Stimulated activated CD8-positive, alpha-beta memory T cell treated with anti-CD3 and anti-CD28 coated beads, Interleukin-15, amount 100 ng/mL, for 24 hours (primary cell): Measurements from ENCODE around the gene OPCML.

Experiments used
- DNase-seq: peaks from one replicate; pipeline ENCODE4 v3.0.0-alpha.2; 2020; ENCODE audit warnings: low read depth

Gene OPCML

GRCh38 chr11:133232665-133233064, 299.6 kb downstream of the OPCML start:
- no peak for DNase-seq

GRCh38 chr11:133230431-133230830, 301.9 kb downstream of the OPCML start:
- no peak for DNase-seq

GRCh38 chr11:133228471-133229329, 303.6 kb downstream of the OPCML start:
- DNase-seq = no peak

GRCh38 chr11:133227632-133228111, 304.6 kb downstream of the OPCML start:
- no peak for DNase-seq

DNA sequence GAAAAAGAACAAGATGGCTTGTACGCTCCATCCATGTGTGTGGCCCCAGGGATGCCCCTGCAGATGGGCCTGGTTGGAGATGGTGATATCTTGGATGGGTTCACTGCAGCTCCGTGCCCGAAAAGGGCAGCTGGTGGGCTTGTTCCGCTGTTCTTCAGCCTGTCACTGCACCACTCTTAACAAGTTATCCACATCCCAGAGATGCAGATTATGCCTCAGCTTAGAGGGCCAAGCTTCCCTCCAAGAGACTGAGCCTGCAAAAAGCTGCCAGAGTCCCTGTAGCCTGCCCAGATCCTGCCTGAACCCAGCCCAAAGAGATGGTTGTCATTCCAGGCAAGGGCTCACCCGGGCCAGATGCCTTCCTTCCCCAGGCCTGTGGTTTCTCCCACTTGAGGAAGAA, 308.0 kb downstream of the OPCML start:
- no peak for DNase-seq

DNA sequence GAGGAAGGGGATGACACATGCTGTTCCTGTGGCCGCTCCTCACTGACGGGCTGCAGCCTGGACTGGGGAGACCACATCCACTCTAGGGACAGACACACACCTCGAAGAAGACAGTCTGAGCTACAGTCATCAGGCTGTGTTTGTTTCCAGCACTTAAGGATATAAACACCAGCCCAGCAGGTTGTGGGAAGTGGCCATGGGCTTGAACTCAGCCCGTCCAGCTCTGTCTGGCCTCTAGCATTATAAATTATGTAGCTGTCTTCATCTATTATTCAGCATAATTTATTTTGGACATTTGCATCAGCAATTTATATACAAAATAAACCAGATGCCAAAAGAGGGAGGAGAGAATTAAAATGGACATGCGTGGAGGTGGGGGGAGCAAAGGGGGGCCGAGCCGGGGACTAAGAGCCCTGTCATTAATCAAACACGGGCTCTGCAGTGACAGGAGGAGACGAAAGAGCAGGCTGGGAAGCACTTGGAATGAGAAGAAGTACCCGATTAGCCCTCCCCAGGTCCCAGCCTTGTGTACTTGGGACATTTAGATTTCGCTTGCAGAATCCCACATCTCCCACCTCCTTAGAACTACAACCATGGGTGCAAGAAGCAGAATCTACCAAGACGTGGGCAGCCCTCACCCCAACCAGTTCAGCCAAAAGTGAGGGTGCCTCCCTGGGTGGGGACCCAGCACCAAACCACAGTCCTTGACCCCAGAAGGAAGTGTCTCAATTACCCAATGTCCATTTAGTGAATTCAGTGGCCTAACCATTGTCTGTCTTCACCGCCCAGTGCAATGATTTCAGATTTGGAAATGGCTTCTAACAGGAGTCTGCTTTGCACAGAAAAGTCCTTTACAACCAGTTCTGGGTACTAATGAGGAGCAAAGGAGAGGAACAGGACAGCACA, 309.6 kb downstream of the OPCML start:
- DNase-seq = no peak

GRCh38 chr11:133219543-133219942, 312.8 kb downstream of the OPCML start:
- DNase-seq = no peak

- no peak for DNase-seq
Observed at GRCh38 chr11:133216813-133217212, 315.5 kb downstream of the OPCML start.

DNA sequence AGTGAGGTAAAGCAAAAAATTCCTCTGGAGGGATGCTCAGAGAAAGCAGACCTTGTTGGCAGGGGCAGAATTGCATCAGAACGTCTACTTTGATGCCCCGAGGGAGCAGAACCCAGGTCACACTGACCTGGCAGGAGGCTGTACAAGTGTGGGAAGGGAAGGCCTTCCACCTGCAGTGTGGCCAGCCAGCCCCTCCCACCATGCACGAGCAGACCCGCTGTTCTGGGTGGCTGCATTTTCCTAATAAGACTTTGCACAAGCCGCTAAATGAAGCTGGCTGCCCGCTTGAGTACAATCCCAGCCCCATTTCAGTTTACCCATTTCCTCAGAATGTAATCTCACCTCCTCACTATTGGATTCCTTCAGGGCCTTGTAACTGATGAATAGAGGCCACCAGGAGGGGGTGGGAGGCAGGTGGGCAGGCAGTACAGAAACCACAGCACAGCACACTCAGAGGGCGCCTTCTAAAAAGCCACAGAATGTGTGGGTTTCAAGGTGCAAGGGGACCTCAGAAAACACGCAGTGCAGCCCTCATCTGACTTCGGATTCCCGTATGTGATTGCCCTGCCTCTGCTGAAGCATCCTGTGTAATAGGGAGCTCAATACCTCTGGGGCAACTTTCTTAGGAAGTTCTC, 316.6 kb downstream of the OPCML start:
- DNase-seq = no peak

DNA sequence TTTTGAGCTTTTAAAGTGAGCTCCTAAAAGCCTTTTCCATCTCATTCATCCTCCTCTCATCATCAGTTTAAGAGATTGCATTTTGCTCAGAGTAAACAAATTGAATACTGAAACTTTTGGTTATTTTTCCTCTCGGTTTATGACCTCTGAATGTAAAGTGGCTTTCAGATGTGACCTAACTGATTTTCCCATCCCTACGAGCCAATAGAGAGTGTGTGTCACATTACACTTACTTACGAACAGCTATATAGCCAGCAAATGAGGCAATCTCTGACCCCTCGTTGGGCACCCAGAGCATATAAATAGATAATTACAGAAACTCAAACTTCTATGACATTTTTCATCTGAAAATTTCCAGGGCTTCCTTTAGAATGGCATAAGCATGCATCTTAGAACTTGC, 317.7 kb downstream of the OPCML start:
- DNase-seq = no peak

- DNase-seq = no peak
Observed at GRCh38 chr11:133212201-133212600, 320.1 kb downstream of the OPCML start.

DNA sequence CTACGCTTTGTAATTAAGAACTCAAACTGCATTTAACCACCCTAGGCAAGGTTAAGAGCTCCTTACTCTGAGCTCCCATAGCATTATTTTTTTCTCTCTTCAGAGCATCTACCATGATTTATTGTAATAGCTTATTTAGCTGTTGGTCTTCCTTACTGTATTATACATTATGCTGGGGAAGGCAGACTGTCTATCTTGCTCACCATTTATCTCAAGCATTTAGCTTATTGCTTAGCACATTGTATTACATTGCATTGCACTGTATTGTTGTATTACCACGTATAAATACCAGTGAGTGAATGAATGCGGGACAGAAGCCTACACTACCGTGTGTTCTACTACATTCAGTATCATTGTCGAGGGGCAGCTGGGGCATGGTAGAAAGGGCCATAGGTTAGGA, 324.3 kb downstream of the OPCML start:
- no peak for DNase-seq

DNA sequence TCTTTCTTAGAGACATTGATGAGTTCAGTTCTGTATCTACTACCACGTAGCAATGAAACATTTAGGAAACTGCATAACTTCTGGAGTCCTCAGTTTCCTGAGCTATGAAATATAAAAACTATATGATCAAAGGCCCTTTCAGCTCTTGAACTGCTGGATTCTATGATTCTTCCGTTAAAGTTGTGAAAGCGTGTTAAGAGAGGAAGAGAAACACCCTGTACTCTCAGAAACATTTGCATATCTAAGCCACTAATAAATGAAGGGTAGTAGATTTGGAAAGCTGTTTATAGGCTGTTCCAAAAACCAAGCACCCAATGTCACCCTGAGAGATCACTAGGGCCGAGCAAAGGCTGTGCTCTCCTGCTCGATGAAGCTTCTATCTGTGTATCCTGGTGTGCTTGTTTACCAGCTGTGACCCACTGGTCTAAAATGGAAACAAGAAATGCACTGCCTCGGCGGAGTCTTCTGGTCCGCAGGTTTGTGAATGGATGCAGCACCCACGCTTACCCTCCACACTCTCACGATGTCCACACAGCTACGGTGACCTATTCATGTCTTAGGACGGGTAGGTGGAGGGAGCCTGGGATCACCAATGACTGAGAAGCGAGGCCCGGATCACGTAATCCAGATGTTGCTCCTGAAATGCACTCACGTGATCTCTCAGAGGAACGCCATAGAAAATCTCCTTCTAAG, 325.8 kb downstream of the OPCML start:
- no peak for DNase-seq

DNA sequence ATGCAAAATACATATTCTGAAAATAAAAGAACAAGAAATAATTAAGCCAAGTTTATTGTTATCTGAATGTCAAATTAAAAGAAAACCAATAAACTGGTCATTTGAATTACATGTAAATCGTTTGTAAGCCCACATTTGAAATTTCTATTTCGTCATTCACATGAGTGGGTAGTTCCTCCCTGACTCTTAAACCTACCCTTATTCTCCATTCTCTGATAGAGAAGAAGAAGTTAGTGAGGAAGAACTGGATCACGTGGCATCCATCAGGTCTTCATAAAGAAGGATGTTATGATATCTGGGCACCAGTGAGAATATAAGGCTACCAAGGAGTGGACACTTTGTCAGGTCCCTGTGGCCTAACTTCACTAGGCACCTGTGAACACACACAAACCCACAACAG, 328.1 kb downstream of the OPCML start:
- no peak for DNase-seq

DNA sequence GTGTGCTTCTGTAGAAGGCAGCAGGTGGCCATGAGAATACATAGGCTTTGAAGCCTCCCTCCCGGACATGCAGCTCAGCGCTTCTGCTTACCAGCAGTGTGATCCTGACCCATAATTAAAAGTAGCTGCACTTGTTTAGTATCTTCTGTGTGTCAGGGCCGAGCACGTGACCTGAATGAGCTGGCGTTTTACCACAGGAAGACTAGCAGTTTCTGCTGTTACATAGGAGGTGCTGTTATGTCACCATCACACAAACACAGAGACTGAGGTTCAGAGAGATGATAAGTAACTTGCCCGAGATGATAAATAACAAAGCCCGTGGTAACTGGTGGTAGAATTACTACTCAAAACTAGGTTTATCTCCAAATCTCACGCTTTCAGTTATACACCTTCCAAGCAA, 329.5 kb downstream of the OPCML start:
- DNase-seq = no peak

- no peak for DNase-seq
Observed at GRCh38 chr11:133198438-133198837, 333.9 kb downstream of the OPCML start.

GRCh38 chr11:133197425-133197824, 334.9 kb downstream of the OPCML start:
- DNase-seq = no peak

DNA sequence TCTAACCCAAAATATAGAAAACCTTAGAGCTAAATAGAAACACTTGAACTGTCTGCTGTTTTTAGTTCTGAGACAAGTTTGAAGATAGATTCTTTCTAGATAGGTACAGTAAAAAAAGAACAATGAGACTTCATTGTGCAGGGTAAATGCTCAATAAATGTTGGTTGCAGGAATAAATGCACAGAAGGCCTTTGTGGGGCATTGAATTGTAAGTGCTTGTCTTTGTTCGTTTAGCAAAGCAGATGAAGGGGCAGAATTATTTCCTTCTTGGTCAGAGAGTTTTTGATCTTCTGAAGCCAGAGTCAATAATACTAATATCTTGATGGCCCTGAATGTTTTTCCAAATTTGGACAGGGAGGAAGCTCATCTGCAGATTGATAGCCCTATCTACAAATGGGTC, 340.4 kb downstream of the OPCML start:
- DNase-seq = no peak

DNA sequence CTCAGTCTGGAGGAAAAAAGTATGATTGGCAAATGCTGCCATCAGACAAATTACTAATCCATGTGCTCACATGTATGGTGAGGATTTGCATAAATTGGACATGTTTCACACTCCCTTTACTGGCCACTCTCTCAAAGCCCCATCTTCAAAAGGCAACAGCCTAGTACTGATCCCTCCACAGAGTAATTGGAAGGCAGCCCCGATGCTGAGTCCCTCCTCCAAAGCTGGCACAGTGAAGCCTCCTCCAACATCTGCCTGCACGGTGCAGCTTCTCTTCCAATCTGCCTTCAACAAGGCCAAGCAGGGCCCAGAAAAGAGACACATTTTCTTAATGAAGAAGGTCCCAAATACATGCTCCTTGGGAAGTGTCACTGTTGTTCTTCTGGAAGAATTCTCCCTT, 350.6 kb downstream of the OPCML start:
- DNase-seq = no peak

- no peak for DNase-seq
Observed at GRCh38 chr11:133181066-133181465, 351.2 kb downstream of the OPCML start.

- no peak for DNase-seq
Observed at GRCh38 chr11:133180201-133180600, 352.1 kb downstream of the OPCML start.

GRCh38 chr11:133176748-133177147, 355.6 kb downstream of the OPCML start:
- DNase-seq = no peak
